Parathyroid adenoma (tissue), 2 donors: Measurements from ENCODE around the gene SETX.

Experiments
- H2AFZ ChIP-seq: fragments of 300-600 bp; sonication (generic); one replicate; pipeline ENCODE4 v1.7.0; 2017; ENCODE audit warnings: antibody characterized with exemption, mild to moderate bottlenecking
- H3K27ac ChIP-seq: fragments of 300-600 bp; sonication (generic); one replicate; pipeline ENCODE4 v1.7.0; 2017
- H3K27me3 ChIP-seq: fragments of 300-600 bp; sonication (generic); one replicate; pipeline ENCODE4 v1.7.0; 2017; ENCODE audit warnings: low read length; ENCODE audit not compliant: control insufficient read depth, insufficient read depth
- H3K36me3 ChIP-seq: fragments of 300-600 bp; sonication (generic); one replicate; pipeline ENCODE4 v1.7.0; 2017; ENCODE audit warnings: low read length; ENCODE audit not compliant: control insufficient read depth, insufficient read depth
- H3K4me1 ChIP-seq: fragments of 300-600 bp; sonication (generic); one replicate; pipeline ENCODE4 v1.7.0; 2017; ENCODE audit warnings: control low read depth
- H3K4me2 ChIP-seq: fragments of 300-600 bp; sonication (generic); one replicate; pipeline ENCODE4 v1.7.0; 2017; ENCODE audit warnings: low read length
- H3K4me3 ChIP-seq: fragments of 300-600 bp; sonication (generic); one replicate; pipeline ENCODE4 v1.7.0; 2017; ENCODE audit warnings: low read depth, low read length
- H3K79me2 ChIP-seq: fragments of 300-600 bp; sonication (generic); one replicate; pipeline ENCODE4 v1.7.0; 2017; ENCODE audit warnings: control low read depth
- H3K9ac ChIP-seq: fragments of 300-600 bp; sonication (generic); one replicate; pipeline ENCODE4 v1.7.0; 2017; ENCODE audit warnings: mild to moderate bottlenecking
- H3K9me3 ChIP-seq: fragments of 300-600 bp; sonication (generic); one replicate; pipeline ENCODE4 v1.7.0; 2017; ENCODE audit warnings: low read length; ENCODE audit not compliant: control insufficient read depth
- TF ChIP-seq, protein P1 (sequence below): fragments of 300-600 bp; sonication (generic); IDR thresholded peaks from one replicate; pipeline ENCODE4 v1.7.0; 2017; ENCODE audit warnings: antibody characterized with exemption, mild to moderate bottlenecking
- donor health status: primary hyperparathyroidism.

Gene SETX

DNA sequence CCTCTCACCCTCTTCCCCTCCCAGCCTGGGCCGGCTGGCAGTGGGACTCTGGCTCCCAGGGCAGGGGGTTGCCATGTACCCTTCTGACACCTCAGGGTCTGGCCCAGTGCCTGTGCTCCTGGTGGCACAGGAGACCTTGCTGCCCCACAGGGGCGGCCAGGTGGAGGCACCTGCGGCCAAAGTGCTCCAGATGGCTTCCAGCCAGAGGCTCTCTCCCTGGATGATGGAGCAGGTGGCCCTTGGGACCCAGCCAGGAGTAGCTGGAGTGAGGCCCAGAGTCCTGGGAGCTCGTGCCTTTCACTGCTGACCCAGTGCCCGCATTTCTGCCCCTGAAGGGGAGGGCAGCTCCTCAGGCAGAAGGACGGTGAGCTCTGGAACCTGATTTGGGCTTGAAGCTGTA, 105.7 kb downstream of the SETX start:
- no peak overlapping the region for H3K27ac ChIP-seq
- H3K4me2 ChIP-seq, result no peak overlapping the region
- no peaks in the 10 kb centered on the region for H3K27me3 ChIP-seq
- H2AFZ ChIP-seq, result no peak overlapping the region
- TF ChIP-seq, protein P1, sequence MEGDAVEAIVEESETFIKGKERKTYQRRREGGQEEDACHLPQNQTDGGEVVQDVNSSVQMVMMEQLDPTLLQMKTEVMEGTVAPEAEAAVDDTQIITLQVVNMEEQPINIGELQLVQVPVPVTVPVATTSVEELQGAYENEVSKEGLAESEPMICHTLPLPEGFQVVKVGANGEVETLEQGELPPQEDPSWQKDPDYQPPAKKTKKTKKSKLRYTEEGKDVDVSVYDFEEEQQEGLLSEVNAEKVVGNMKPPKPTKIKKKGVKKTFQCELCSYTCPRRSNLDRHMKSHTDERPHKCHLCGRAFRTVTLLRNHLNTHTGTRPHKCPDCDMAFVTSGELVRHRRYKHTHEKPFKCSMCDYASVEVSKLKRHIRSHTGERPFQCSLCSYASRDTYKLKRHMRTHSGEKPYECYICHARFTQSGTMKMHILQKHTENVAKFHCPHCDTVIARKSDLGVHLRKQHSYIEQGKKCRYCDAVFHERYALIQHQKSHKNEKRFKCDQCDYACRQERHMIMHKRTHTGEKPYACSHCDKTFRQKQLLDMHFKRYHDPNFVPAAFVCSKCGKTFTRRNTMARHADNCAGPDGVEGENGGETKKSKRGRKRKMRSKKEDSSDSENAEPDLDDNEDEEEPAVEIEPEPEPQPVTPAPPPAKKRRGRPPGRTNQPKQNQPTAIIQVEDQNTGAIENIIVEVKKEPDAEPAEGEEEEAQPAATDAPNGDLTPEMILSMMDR, result no peak
- no peaks in the 10 kb centered on the region for H3K4me1 ChIP-seq
- no peaks in the 10 kb centered on the region for H3K9me3 ChIP-seq
- H3K4me3 ChIP-seq, result no peak overlapping the region
- H3K36me3 ChIP-seq, result no peaks in the 10 kb centered on the region
- H3K79me2 ChIP-seq, result no peaks in the 10 kb centered on the region
- no peak overlapping the region for H3K9ac ChIP-seq

DNA sequence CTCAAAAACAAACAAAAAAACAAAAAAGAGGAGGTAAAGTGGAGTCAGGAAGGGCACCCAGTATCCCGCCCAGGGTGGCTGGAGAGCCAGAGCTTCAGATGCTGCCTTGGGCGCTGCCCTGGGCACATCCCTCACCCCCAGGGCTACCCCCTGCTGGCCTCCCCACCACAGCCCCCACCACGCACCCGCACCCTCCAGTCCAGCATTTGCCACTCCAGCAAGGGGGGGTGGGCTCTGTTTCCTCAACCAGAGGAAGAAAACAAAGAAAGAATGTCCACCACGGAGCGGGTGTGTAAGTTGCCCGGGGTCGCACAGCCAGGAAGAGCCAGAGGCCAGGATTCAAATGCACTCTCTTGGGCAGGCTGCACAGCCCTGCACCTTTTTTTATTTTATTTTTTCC, 106.8 kb downstream of the SETX start:
- H2AFZ ChIP-seq, result no peak overlapping the region
- TF ChIP-seq, protein P1, result no peak
- H3K9ac ChIP-seq, result no peak overlapping the region
- H3K79me2 ChIP-seq, result no peaks in the 10 kb centered on the region
- H3K27ac ChIP-seq, result no peak overlapping the region
- no peaks in the 10 kb centered on the region for H3K27me3 ChIP-seq
- H3K9me3 ChIP-seq, result no peaks in the 10 kb centered on the region
- H3K4me2 ChIP-seq, result no peak overlapping the region
- H3K4me3 ChIP-seq, result no peak overlapping the region
- H3K4me1 ChIP-seq, result no peaks in the 10 kb centered on the region
- H3K36me3 ChIP-seq, result no peaks in the 10 kb centered on the region

DNA sequence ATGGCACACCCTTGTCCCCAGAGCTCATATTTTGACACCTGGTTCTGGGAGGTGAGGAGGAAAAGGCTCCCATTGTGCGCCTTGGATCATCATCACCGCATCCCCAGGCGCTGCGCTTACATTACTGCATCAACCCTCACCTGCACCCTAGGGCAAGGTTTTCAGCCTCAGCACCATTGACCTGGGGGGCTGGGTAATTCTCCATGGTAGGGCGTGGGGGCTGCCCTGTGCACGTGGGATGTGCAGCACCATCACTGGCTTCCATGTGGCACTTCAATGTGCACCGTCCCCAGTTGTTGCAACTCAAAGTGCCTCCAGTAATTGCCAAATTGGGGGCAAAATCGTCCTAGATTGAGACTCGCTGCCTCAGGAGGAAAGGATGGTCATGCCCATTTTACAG, 109.3 kb downstream of the SETX start:
- H2AFZ ChIP-seq, result no peak overlapping the region
- no peak overlapping the region for H3K4me2 ChIP-seq
- H3K4me1 ChIP-seq, result no peaks in the 10 kb centered on the region
- no peak overlapping the region for H3K9ac ChIP-seq
- no peak overlapping the region for H3K4me3 ChIP-seq
- no peaks in the 10 kb centered on the region for H3K9me3 ChIP-seq
- H3K27me3 ChIP-seq, result no peaks in the 10 kb centered on the region
- TF ChIP-seq, protein P1, result no peak
- no peaks in the 10 kb centered on the region for H3K79me2 ChIP-seq
- H3K36me3 ChIP-seq, result no peaks in the 10 kb centered on the region
- H3K27ac ChIP-seq, result no peak overlapping the region

DNA sequence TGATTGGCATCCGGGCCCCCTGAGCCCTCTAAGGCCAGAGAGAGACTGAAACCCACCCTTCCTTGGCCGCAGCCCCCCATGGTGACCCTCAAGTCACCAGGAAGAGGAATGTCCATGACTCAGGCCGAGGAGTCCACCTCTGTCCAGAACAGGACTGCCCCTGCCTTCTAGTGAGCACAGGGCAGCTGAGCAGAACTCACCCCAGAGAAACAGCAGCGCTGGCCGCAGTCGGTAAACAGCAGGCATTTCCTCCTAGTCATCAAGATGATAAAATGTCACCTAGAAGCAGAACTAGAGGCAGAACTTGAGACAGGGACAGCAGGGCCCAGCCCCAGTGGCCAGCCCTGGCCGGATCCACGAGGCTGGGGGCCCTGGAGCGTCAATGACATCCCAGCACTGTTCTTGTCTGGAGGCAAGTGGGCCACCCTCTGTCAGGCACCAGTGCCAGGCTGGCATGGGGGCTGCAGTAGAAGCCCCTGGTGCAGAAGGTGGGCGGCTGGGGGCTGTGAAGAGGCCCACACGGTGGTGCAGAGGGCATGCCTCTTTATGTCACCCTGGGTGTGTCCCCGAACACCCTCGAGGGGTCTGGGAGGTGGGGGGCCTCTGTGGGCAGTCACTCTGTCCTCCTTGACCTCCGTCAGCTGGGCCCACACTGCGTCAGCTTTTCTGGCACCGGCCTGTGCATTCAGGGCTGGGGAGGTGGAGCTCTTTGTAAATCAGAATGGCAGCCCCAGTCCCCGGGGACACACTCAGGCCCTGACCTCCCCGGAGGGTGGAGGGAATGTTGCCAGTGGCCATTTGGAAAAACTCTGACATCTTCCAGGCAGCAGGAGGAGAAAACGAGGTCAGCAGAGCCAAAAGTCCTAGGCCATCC, 110.0 kb downstream of the SETX start:
- Histone ChIP-seq H3K4me3 (no peak overlapping the region), H3K27ac (no peak overlapping the region), H3K9me3 (no peaks in the 10 kb centered on the region), H3K79me2 (no peaks in the 10 kb centered on the region), H3K9ac (no peak overlapping the region), H3K4me2 (no peak overlapping the region), H2AFZ (no peak overlapping the region), H3K27me3 (no peaks in the 10 kb centered on the region), H3K36me3 (no peaks in the 10 kb centered on the region), H3K4me1 (no peaks in the 10 kb centered on the region)
- TF ChIP-seq, protein P1, result no peak
